K562 (cell line): Measurements from ENCODE around the gene SLC49A3. TPM values are rescaled to one million over a fixed set of nuclear protein-coding genes. Genes with fewer than 3 reads are reported as not detected.

Experiments used
- ATAC-seq: fragments of 200-7000 bp; cut with Tn5 transposase; 3 replicates; pipeline ENCODE4 v1.9.1; 2020; ENCODE audit warnings: moderate library complexity
- BruUV-seq: library from RNA; stranded (reverse); fragments of 400-500 nt; replicated peaks from 2 replicates; lab custom pipeline; 2021; lab: Mats Ljungman, UMichigan
- CTCF ChIA-PET: fragments of 300-600 bp; formaldehyde crosslinking; extraction: SDS; loops from one replicate; lab custom pipeline; 2021; ENCODE audit warnings: low intra/inter-chr PET ratio; lab: Yijun Ruan, JAX
- POLR2A ChIA-PET: fragments of 300-600, 350-650 bp; sonication (Branson Sonifier 250); formaldehyde crosslinking; extraction: SDS; loops from one replicate; lab custom pipeline; 2021; ENCODE audit warnings: antibody characterized with exemption, inconsistent platforms; lab: Yijun Ruan, JAX
- DNase-seq, 4 experiments: peaks; one replicate each; pipeline versions ENCODE4 v3.0.0 to v3.0.0-alpha.2; 2011 to 2018; ENCODE audit warnings: low spot score in 3 of 4, mixed read lengths in 3 of 4; ENCODE audit errors: extremely low read depth in 1 of 4
- FAIRE-seq: peaks from 2 replicates; lab custom pipeline; 2011; peaks lifted over from hg19 to GRCh38; lab: Jason Lieb, UNC
- H2AFZ ChIP-seq: 2 replicates; pipeline ENCODE4 v1.6.0; 2011; ENCODE audit warnings: low read depth, low read length, control low read depth, inconsistent platforms
- H3K27ac ChIP-seq: fragments of 200-600 bp; 3 replicates; pipeline ENCODE4 v1.8.0; 2011; ENCODE audit warnings: low read depth, mild to moderate bottlenecking, control low read depth, inconsistent platforms, low read length, moderate library complexity, mixed read lengths; ENCODE audit errors: extremely low read depth
- H3K27me3 ChIP-seq, 2 experiments: fragments of 300-600 bp in 1 of 2; 2 replicates in 1 of 2; 3 replicates in 1 of 2; pipeline versions ENCODE4 v1.6.0 to v1.8.0; 2011; ENCODE audit warnings: inconsistent platforms in 2 of 2, low read length in 2 of 2, mild to moderate bottlenecking in 1 of 2, mixed read lengths in 1 of 2, moderate library complexity in 1 of 2; ENCODE audit not compliant: control insufficient read depth in 2 of 2, insufficient read depth in 2 of 2
- H3K36me3 ChIP-seq: fragments of 300-600 bp; 3 replicates; pipeline ENCODE4 v1.8.0; 2011; ENCODE audit warnings: mild to moderate bottlenecking, low read length, inconsistent platforms; ENCODE audit not compliant: control insufficient read depth, insufficient read depth
- H3K4me1 ChIP-seq, 2 experiments: fragments of 200-600 bp in 1 of 2; replicated peaks in 1 of 2; 2 replicates in 1 of 2; 3 replicates in 1 of 2; pipeline versions ENCODE4 v1.5.1 to v1.8.0; 2011; ENCODE audit warnings: inconsistent platforms in 2 of 2, low read length in 2 of 2, mild to moderate bottlenecking in 1 of 2, mixed read lengths in 1 of 2, moderate library complexity in 1 of 2; ENCODE audit not compliant: control insufficient read depth in 2 of 2, insufficient read depth in 2 of 2
- H3K4me2 ChIP-seq: 2 replicates; pipeline ENCODE4 v1.6.1; 2011; ENCODE audit warnings: low read length, control low read depth, inconsistent platforms, mixed read lengths; ENCODE audit not compliant: insufficient read depth
- H3K4me3 ChIP-seq: fragments of 200-600 bp; sonication (generic), shearing (Covaris generic); 2 replicates; pipeline ENCODE4 v1.5.1; 2016; ENCODE audit warnings: control low read depth, inconsistent platforms
- H3K79me2 ChIP-seq: fragments of 200-600 bp; 3 replicates; pipeline ENCODE4 v1.8.0; 2011; ENCODE audit warnings: low read length, inconsistent platforms; ENCODE audit not compliant: control insufficient read depth, insufficient read depth
- H3K9ac ChIP-seq, 2 experiments: 2 replicates each; pipeline versions ENCODE4 v1.6.0 to v1.6.1; 2011; ENCODE audit warnings: low read depth in 2 of 2, low read length in 2 of 2, control low read depth in 1 of 2, inconsistent platforms in 1 of 2, mild to moderate bottlenecking in 1 of 2, mixed read lengths in 1 of 2; ENCODE audit not compliant: insufficient read depth in 1 of 2
- H3K9me1 ChIP-seq: one replicate; pipeline ENCODE4 v1.6.0; 2011; ENCODE audit warnings: inconsistent platforms, mild to moderate bottlenecking, low read length, moderate library complexity; ENCODE audit not compliant: control insufficient read depth, insufficient read depth
- H3K9me3 ChIP-seq: replicated peaks from 2 replicates; pipeline ENCODE4 v1.5.1; 2011; ENCODE audit warnings: low read depth, low read length, inconsistent platforms; ENCODE audit not compliant: control insufficient read depth, insufficient read depth
- H4K20me1 ChIP-seq: replicated peaks from 2 replicates; pipeline ENCODE4 v1.6.1; 2011; ENCODE audit warnings: low read length, inconsistent platforms, mixed read lengths; ENCODE audit not compliant: control insufficient read depth, insufficient read depth
- ARID2 ChIP-seq: fragments of 450-650 bp; IDR thresholded peaks from 2 replicates; pipeline ENCODE4 v1.6.1; 2017; ENCODE audit warnings: antibody characterized with exemption, mild to moderate bottlenecking
- HDAC1 ChIP-seq, 2 experiments: fragments of 450-650 bp; IDR thresholded peaks; 2 replicates each; pipeline ENCODE4 v1.6.1; 2016 to 2017; ENCODE audit warnings: inconsistent platforms in 1 of 2, mild to moderate bottlenecking in 1 of 2, moderate library complexity in 1 of 2
- MBD2 ChIP-seq: sonication (generic); IDR thresholded peaks from 2 replicates; pipeline ENCODE4 v1.6.1; 2016; ENCODE audit warnings: low read depth, borderline replicate concordance
- MTA3 ChIP-seq: fragments of 450-650 bp; formaldehyde crosslinking; IDR thresholded peaks from 2 replicates; pipeline ENCODE4 v1.6.1; 2017; ENCODE audit warnings: mild to moderate bottlenecking, borderline replicate concordance
- SMAD4 ChIP-seq: fragments of 250-450 bp; sonication (Bioruptor Pico); conservative IDR thresholded peaks from 2 replicates; pipeline ENCODE4 v1.8.0; 2021; ENCODE audit warnings: inconsistent platforms, mild to moderate bottlenecking, moderate library complexity
- SMARCA4 ChIP-seq: fragments of 450-650 bp; IDR thresholded peaks from 2 replicates; pipeline ENCODE4 v1.6.1; 2016
- WGBS: fragments of 100-300 bp; shearing (Covaris generic); methylation state at CpG from one replicate; pipeline ENCODE4 v1.1.6; 2016; ENCODE audit warnings: low coverage, mixed read lengths; ENCODE audit not compliant: insufficient coverage; ENCODE audit errors: missing lambda C conversion rate; 5-methylcytosine and 5-hydroxymethylcytosine counted together
- in situ Hi-C: fragments of 300-500 bp; cut with MboI; formaldehyde crosslinking; loops from 4 replicates; pipeline ENCODE4 v1.15.0; 2018; ENCODE audit warnings: inconsistent platforms, mixed read lengths
- intact Hi-C: fragments of 100-400 bp; cut with micrococcal nuclease; formaldehyde crosslinking; loops from 2 replicates; pipeline ENCODE4 v1.14.2; 2022
- polyA plus RNA-seq, 8 experiments: library from polyadenylated mRNA; depleted of rRNA in 4 of 8; stranded (reverse) in 5 of 8; unstranded in 3 of 8; fragments of >200 nt; fragmentation: Nextera tagmentation in 2 of 8; fragmentation: Illumina TruSeq in 1 of 8; extraction: Ambion mirVana in 2 of 8; extraction: Trizol in 1 of 8; gene quantifications; 2 replicates each; pipeline versions ENCODE4 v1.2.1 to v1.2.3, GENCODE V29; 2011 to 2014; ENCODE audit warnings: inconsistent platforms in 1 of 8, missing spikeins in 1 of 8
- total RNA-seq, 7 experiments: library from RNA; depleted of rRNA in 6 of 7; stranded (reverse); fragments of >200 nt in 6 of 7; fragmentation: Illumina TruSeq in 2 of 7; extraction: Trizol in 2 of 7; gene quantifications; 2 replicates each; pipeline versions ENCODE4 v1.2.1 to v1.2.3, GENCODE V29; 2011 to 2021; ENCODE audit warnings: low replicate concordance in 1 of 7
- TF ChIP-seq, protein P1 (sequence below), 2 experiments: fragments of 450-650 bp; formaldehyde crosslinking in 1 of 2; IDR thresholded peaks; 2 replicates each; pipeline versions ENCODE4 v1.4.0 to v1.6.1; 2014 to 2020; ENCODE audit warnings: mild to moderate bottlenecking in 2 of 2, borderline replicate concordance in 1 of 2, low read depth in 1 of 2
- TF ChIP-seq, protein P2 (sequence below): fragments of 200-800 bp; sonication (Bioruptor generic); IDR thresholded peaks from 2 replicates; pipeline ENCODE4 v1.6.1; 2017; ENCODE audit warnings: missing genetic modification characterization, missing compliant biosample characterization
- TF ChIP-seq, protein P3 (sequence below): sonication (generic); formaldehyde crosslinking; IDR thresholded peaks from 2 replicates; pipeline ENCODE4 v1.8.0; 2022; ENCODE audit warnings: missing genetic modification reagents, mild to moderate bottlenecking, moderate library complexity, borderline replicate concordance

The SLC49A3 gene
- total and polyA plus RNA-seq, 9 of the 15 experiments (the other 6 are each of a cell fraction or from before 2014, with no cell fraction given) = 0.24 to 0.41 TPM; not detected in 7

DNA sequence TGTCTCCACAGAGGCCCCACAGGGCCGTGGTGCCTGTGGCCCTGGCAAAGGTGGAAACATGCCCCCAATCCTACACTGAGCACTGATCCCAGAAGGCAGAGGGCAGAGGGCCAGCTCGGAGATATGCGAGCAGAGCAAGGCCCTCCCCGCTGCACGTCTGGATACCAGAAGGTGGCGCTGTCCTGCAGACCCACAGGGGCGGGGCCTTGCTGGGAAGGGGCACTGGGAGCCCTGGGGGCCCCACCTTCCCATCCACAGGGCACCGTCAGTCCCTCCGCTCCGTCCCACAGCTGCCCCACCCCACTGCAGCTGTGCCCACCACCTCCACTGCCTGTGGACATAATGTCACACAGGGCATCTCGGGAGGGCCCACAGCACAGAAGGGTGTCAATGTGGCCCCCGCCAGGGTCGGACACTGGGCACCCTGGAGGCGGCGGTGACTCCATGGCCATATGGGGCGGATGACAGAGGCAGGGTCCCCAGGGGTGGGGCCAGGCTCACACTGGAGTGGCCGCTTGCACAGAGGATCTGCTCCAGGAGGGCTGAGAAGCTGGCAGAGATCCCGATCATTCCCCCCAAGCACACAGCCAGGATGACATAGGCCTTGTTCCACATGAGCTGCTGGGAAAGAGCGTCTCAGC, 4.8 kb downstream of the SLC49A3 start:
- Histone ChIP-seq H3K9me3 (no peaks in the 10 kb centered on the region), H3K4me1 (peaks cover 25 to 94% of the 10 kb centered on the region in 2 experiments), H3K36me3 (no peaks in the 10 kb centered on the region), H3K27me3 (no peaks in the 10 kb centered on the region), H3K9me1 (no peaks in the 10 kb centered on the region), H3K4me3 (no peak overlapping the region), H2AFZ (no peak overlapping the region), H4K20me1 (0 out of 2 replicates have a peak, but pooled peaks cover 4% of the 10 kb centered on the region), H3K9ac (peak overlapping the region in 1 of 2 experiments; percentile 70; a peak in 2 of 4 replicates), H3K4me2 (peak overlapping the region; percentile 7; the same call in 1 of the 2 replicates), H3K79me2 (peaks cover 7% of the 10 kb centered on the region; the same call in 2 of the 3 replicates), H3K27ac (no peak overlapping the region)
- ATAC-seq = peak; percentile 68
- POLR2A ChIA-PET = interaction anchor here (0.5 to 0.7 kb wide), 5 partner anchors 10 to 1985 kb away, joined by 3 to 4 read pairs (median 3); partner anchors contain the start of genes ATP5ME and MYL5
- peak; percentile 70 for FAIRE-seq
- CTCF ChIA-PET = interaction anchor here (0.6 kb wide), 1 partner anchor 10 kb away, joined by 5 read pairs; the partner anchor contains the start of genes ATP5ME and MYL5
- intact Hi-C loops (loop anchor here (5.0 to 10.0 kb wide), 3 partner anchors 51 to 301 kb away; partner anchors contain the start of gene IDUA), in situ Hi-C loops (no loop called here)
- DNase-seq = peak; percentile 69 to 83 (median 74)
- WGBS = 21% methylated on average over 19 of the region's 19 CpGs
- BruUV-seq = no TSS peak
- TF ChIP-seq, protein P1, sequence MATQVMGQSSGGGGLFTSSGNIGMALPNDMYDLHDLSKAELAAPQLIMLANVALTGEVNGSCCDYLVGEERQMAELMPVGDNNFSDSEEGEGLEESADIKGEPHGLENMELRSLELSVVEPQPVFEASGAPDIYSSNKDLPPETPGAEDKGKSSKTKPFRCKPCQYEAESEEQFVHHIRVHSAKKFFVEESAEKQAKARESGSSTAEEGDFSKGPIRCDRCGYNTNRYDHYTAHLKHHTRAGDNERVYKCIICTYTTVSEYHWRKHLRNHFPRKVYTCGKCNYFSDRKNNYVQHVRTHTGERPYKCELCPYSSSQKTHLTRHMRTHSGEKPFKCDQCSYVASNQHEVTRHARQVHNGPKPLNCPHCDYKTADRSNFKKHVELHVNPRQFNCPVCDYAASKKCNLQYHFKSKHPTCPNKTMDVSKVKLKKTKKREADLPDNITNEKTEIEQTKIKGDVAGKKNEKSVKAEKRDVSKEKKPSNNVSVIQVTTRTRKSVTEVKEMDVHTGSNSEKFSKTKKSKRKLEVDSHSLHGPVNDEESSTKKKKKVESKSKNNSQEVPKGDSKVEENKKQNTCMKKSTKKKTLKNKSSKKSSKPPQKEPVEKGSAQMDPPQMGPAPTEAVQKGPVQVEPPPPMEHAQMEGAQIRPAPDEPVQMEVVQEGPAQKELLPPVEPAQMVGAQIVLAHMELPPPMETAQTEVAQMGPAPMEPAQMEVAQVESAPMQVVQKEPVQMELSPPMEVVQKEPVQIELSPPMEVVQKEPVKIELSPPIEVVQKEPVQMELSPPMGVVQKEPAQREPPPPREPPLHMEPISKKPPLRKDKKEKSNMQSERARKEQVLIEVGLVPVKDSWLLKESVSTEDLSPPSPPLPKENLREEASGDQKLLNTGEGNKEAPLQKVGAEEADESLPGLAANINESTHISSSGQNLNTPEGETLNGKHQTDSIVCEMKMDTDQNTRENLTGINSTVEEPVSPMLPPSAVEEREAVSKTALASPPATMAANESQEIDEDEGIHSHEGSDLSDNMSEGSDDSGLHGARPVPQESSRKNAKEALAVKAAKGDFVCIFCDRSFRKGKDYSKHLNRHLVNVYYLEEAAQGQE (IDR thresholded peaks at IDR 0.05; ENCODE audit: borderline replicate concordance) = peak; percentile 52; the same call in 1 of the 2 replicates
- TF ChIP-seq, protein P1 (CRISPR knock-in tag; IDR thresholded peaks at IDR 0.05; ENCODE audit: low read depth) = no peak
- TF ChIP-seq MTA3 (peak; percentile 81; the same call in 1 of the 2 replicates), HDAC1 (IDR thresholded peaks at IDR 0.05) (peak in 1 of 2 experiments; percentile 46; a peak in 1 of 4 replicates), SMARCA4 (peak; percentile 52; the same call in 1 of the 2 replicates), MBD2 (no peak), ARID2 (0 out of 2 replicates have a peak, but pooled peaks have one; percentile 20), SMAD4 (CRISPR knock-in tag) (no peak)
- TF ChIP-seq, protein P2, sequence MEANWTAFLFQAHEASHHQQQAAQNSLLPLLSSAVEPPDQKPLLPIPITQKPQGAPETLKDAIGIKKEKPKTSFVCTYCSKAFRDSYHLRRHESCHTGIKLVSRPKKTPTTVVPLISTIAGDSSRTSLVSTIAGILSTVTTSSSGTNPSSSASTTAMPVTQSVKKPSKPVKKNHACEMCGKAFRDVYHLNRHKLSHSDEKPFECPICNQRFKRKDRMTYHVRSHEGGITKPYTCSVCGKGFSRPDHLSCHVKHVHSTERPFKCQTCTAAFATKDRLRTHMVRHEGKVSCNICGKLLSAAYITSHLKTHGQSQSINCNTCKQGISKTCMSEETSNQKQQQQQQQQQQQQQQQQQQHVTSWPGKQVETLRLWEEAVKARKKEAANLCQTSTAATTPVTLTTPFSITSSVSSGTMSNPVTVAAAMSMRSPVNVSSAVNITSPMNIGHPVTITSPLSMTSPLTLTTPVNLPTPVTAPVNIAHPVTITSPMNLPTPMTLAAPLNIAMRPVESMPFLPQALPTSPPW (CRISPR knock-in tag) = peak; percentile 83
- TF ChIP-seq, protein P3, sequence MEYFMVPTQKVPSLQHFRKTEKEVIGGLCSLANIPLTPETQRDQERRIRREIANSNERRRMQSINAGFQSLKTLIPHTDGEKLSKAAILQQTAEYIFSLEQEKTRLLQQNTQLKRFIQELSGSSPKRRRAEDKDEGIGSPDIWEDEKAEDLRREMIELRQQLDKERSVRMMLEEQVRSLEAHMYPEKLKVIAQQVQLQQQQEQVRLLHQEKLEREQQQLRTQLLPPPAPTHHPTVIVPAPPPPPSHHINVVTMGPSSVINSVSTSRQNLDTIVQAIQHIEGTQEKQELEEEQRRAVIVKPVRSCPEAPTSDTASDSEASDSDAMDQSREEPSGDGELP (CRISPR knock-in tag) = peak; percentile 41; the same call in 1 of the 2 replicates
